Kidney (tissue), 14 donors: ENCODE measurements around the gene FN1. TPM values are rescaled to one million over a fixed set of nuclear protein-coding genes. Genes with fewer than 3 reads are reported as not detected.

Experiments
- DNase-seq, 5 donors: peaks; one replicate each; pipeline ENCODE4 v3.0.0-alpha.2; 2013 to 2020
- FAIRE-seq: peaks from 2 replicates; lab custom pipeline; 2012; peaks lifted over from hg19 to GRCh38; lab: Jason Lieb, UNC
- H3K27ac ChIP-seq, 2 donors: one replicate each; pipeline ENCODE4 v1.7.0; 2013; ENCODE audit warnings: low read depth in 2 of 2, low read length in 2 of 2, inconsistent platforms in 1 of 2
- H3K27me3 ChIP-seq: one replicate; pipeline ENCODE4 v1.7.1; 2013; ENCODE audit warnings: low read length, inconsistent platforms; ENCODE audit not compliant: control insufficient read depth, insufficient read depth
- H3K36me3 ChIP-seq, 3 donors: one replicate each; pipeline versions ENCODE4 v1.7.0 to v1.7.1; 2013; ENCODE audit warnings: low read length in 3 of 3, control low read depth in 1 of 3, inconsistent platforms in 1 of 3; ENCODE audit not compliant: insufficient read depth in 3 of 3, control insufficient read depth in 2 of 3
- H3K4me1 ChIP-seq, 3 donors: one replicate each; pipeline versions ENCODE4 v1.7.0 to v1.7.1; 2013; ENCODE audit warnings: low read length in 3 of 3, inconsistent platforms in 1 of 3, low read depth in 1 of 3; ENCODE audit not compliant: control insufficient read depth in 2 of 3, insufficient read depth in 2 of 3
- H3K4me3 ChIP-seq, 3 donors: one replicate each; pipeline versions ENCODE4 v1.7.0 to v1.8.1; 2013; ENCODE audit warnings: low read length in 3 of 3, control low read depth in 1 of 3, inconsistent platforms in 1 of 3
- H3K9ac ChIP-seq, 3 donors: one replicate each; pipeline versions ENCODE4 v1.7.0 to v1.7.1; 2013; ENCODE audit warnings: low read length in 3 of 3, control low read depth in 1 of 3, inconsistent platforms in 1 of 3
- H3K9me3 ChIP-seq, 3 donors: one replicate each; pipeline versions ENCODE4 v1.7.0 to v1.7.1; 2013; ENCODE audit warnings: low read length in 3 of 3, control low read depth in 1 of 3, inconsistent platforms in 1 of 3; ENCODE audit not compliant: control insufficient read depth in 2 of 3, insufficient read depth in 1 of 3
- CTCF ChIP-seq: IDR thresholded peaks from 3 replicates; pipeline ENCODE4 v1.5.1; 2012; ENCODE audit warnings: mild to moderate bottlenecking, moderate library complexity, borderline replicate concordance; ENCODE audit not compliant: insufficient read depth; ENCODE audit errors: extremely low read depth
- intact Hi-C: fragments of 100-400 bp; cut with DNase I; formaldehyde crosslinking; loops from one replicate; pipeline ENCODE4 v1.11.1; 2022
- polyA plus RNA-seq: library from polyadenylated mRNA; stranded (reverse); fragments of 350-450 nt; fragmentation: Illumina TruSeq; extraction: RNeasy Lipid Tissue Mini Kit (QIAGEN cat#74804); gene quantifications from one replicate; pipeline ENCODE4 v1.2.3, GENCODE V29; 2014; ENCODE audit warnings: low read depth, low replicate concordance; ENCODE audit not compliant: insufficient read depth
- total RNA-seq: library from RNA; stranded (reverse); fragmentation: NEBNext Ultra II Directional; extraction: Animal tissue kit (Norgen Biotek cat#: 25700); gene quantifications from one replicate; pipeline ENCODE4 v1.2.1, GENCODE V29; 2021
- donor health status: control.
- donor health status: control.
- donor health status: control.
- donor health status: control.
- donor health status: control.
- donor health status: DM: yes; HTN: yes; CAD: no.
- donor health status: Normal renal cell carcinoma (clear cell type).

FN1 gene
- total and polyA plus RNA-seq, 2 donors from 2014 or later = 92.1 to 289 TPM

- no peak overlapping the region for H3K9ac ChIP-seq
- H3K36me3 ChIP-seq = peaks cover 0 to 5% (median 4%) of the 10 kb centered on the region in 3 donors
- no peak overlapping the region for H3K4me3 ChIP-seq
- DNase-seq (no peak), FAIRE-seq (no peak)
- no peaks in the 10 kb centered on the region for H3K4me1 ChIP-seq
- H3K27ac ChIP-seq = no peak overlapping the region
- TF ChIP-seq CTCF = no peak
- H3K9me3 ChIP-seq = no peaks in the 10 kb centered on the region
- no peaks in the 10 kb centered on the region for H3K27me3 ChIP-seq
- intact Hi-C loops = no loop called here
Measured at GRCh38 chr2:215405722-215406581, 29.9 kb downstream of the FN1 start.

GRCh38 chr2:215404348-215405012 is 31.4 kb downstream of the FN1 start:
- no peak for DNase-seq
- no peaks in the 10 kb centered on the region for H3K4me1 ChIP-seq
- peaks cover 0 to 5% (median 4%) of the 10 kb centered on the region in 3 donors for H3K36me3 ChIP-seq
- TF ChIP-seq CTCF = no peak
- H3K9ac ChIP-seq = no peak overlapping the region
- no peaks in the 10 kb centered on the region for H3K27me3 ChIP-seq
- no peak for FAIRE-seq
- H3K27ac ChIP-seq = no peak overlapping the region
- H3K9me3 ChIP-seq = no peaks in the 10 kb centered on the region
- no peak overlapping the region for H3K4me3 ChIP-seq
- intact Hi-C loops = no loop called here

GRCh38 chr2:215403441-215404347 is 32.2 kb downstream of the FN1 start:
- Histone ChIP-seq H3K27me3 (no peaks in the 10 kb centered on the region), H3K4me3 (no peak overlapping the region), H3K9me3 (no peaks in the 10 kb centered on the region), H3K27ac (no peak overlapping the region), H3K4me1 (no peaks in the 10 kb centered on the region), H3K36me3 (peaks cover 0 to 7% (median 0%) of the 10 kb centered on the region in 3 donors), H3K9ac (no peak overlapping the region)
- FAIRE-seq (no peak), DNase-seq (peak in 1 of 5 donors; percentile 29)
- no peak for TF ChIP-seq CTCF
- intact Hi-C loops = no loop called here
